ENCODE measurements around the gene MEF2D.

- TF ChIP-seq, protein P1, sequence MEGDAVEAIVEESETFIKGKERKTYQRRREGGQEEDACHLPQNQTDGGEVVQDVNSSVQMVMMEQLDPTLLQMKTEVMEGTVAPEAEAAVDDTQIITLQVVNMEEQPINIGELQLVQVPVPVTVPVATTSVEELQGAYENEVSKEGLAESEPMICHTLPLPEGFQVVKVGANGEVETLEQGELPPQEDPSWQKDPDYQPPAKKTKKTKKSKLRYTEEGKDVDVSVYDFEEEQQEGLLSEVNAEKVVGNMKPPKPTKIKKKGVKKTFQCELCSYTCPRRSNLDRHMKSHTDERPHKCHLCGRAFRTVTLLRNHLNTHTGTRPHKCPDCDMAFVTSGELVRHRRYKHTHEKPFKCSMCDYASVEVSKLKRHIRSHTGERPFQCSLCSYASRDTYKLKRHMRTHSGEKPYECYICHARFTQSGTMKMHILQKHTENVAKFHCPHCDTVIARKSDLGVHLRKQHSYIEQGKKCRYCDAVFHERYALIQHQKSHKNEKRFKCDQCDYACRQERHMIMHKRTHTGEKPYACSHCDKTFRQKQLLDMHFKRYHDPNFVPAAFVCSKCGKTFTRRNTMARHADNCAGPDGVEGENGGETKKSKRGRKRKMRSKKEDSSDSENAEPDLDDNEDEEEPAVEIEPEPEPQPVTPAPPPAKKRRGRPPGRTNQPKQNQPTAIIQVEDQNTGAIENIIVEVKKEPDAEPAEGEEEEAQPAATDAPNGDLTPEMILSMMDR (IDR thresholded peaks at IDR 0.05; ENCODE audit: insufficient read depth, low read depth, low read length), result no peak
- no peak for TF ChIP-seq EZH2 (IDR thresholded peaks at IDR 0.05; ENCODE audit: insufficient read depth, low read length)
Observed at GRCh38 chr1:156448134-156448967, 52.2 kb downstream of the MEF2D start.
